HAP-1 (cell line): ENCODE data around the gene IBTK.
A peak's percentile ranks its signal among the peaks of the same experiment; 100 is the strongest.
"Not testable (repeated sequence)": the region's sequence is repeated elsewhere in the genome, so short reads cannot be mapped to it uniquely, and the experiment has no call there.

ENCODE experiments used
- DNase-seq, 2 experiments: peaks; one replicate each; pipeline ENCODE4 v3.0.0-alpha.2; 2016 to 2020; ENCODE audit warnings: low spot score in 2 of 2
- H3K27me3 ChIP-seq: fragments of 250-450 bp; sonication (Bioruptor Pico); 2 replicates; pipeline ENCODE4 v1.5.1; 2020; ENCODE audit warnings: low read depth, mild to moderate bottlenecking, moderate library complexity
- H3K36me3 ChIP-seq: fragments of 250-450 bp; sonication (Bioruptor Pico); replicated peaks from 2 replicates; pipeline ENCODE4 v1.5.1; 2020; ENCODE audit warnings: mild to moderate bottlenecking
- H3K4me1 ChIP-seq: fragments of 250-450 bp; sonication (Bioruptor Pico); 2 replicates; pipeline ENCODE4 v1.5.1; 2020; ENCODE audit warnings: mild to moderate bottlenecking
- H3K4me3 ChIP-seq: fragments of 250-450 bp; sonication (Bioruptor Pico); 2 replicates; pipeline ENCODE4 v1.5.1; 2020; ENCODE audit warnings: mild to moderate bottlenecking, moderate library complexity
- H3K9me3 ChIP-seq: fragments of 250-450 bp; sonication (Bioruptor Pico); 2 replicates; pipeline ENCODE4 v1.5.1; 2020; ENCODE audit warnings: mild to moderate bottlenecking, moderate library complexity
- in situ Hi-C: fragments of 300-500 bp; cut with MboI; formaldehyde crosslinking; loops from 3 replicates; pipeline ENCODE4 v1.14.3; 2020; ENCODE audit warnings: low sequenced_read_pairs, inconsistent platforms, mixed read lengths

IBTK gene

GRCh38 chr6:82247505-82248272 is at the start of gene IBTK:
TSS of gene IBTK (minus strand) at chr6:82247744. CDS start at chr6:82240486, 7,258 bp downstream.
- DNase-seq = peak; percentile 86 to 93
- Histone ChIP-seq H3K4me1 (peaks cover 29% of the 10 kb centered on the region), H3K9me3 (no peaks in the 10 kb centered on the region), H3K36me3 (peaks cover 7% of the 10 kb centered on the region), H3K27me3 (no peaks in the 10 kb centered on the region), H3K4me3 (peak within 1 kb of the TSS; percentile 68)
- in situ Hi-C loops = loop anchor here (10.0 kb wide), 1 partner anchor 807 kb away; no protein-coding TSS in a partner anchor

GRCh38 chr6:82283771-82284410 is 36.3 kb upstream of the IBTK start:
- in situ Hi-C loops = no loop called here
- no peak for DNase-seq
- no peaks in the 10 kb centered on the region for H3K9me3 ChIP-seq
- H3K27me3 ChIP-seq = no peaks in the 10 kb centered on the region; the same call in 1 of the 2 replicates
- no peaks in the 10 kb centered on the region for H3K4me1 ChIP-seq
- no peak overlapping the region for H3K4me3 ChIP-seq
- H3K36me3 ChIP-seq = no peaks in the 10 kb centered on the region

- H3K27me3 ChIP-seq, H3K4me1 ChIP-seq, H3K9me3 ChIP-seq, DNase-seq, in situ Hi-C loops, H3K4me3 ChIP-seq, H3K36me3 ChIP-seq: not testable (repeated sequence)
These were observed 34.0 kb upstream of the IBTK start for GRCh38 chr6:82281550-82281949.

- H3K4me3 ChIP-seq = no peak overlapping the region
- no peaks in the 10 kb centered on the region for H3K27me3 ChIP-seq
- H3K9me3 ChIP-seq = no peaks in the 10 kb centered on the region
- DNase-seq = no peak
- in situ Hi-C loops = loop anchor here (10.0 kb wide), 1 partner anchor 777 kb away; no protein-coding TSS in a partner anchor
- H3K4me1 ChIP-seq = no peaks in the 10 kb centered on the region
- H3K36me3 ChIP-seq = no peaks in the 10 kb centered on the region
These were observed 30.1 kb upstream of the IBTK start for GRCh38 chr6:82277686-82278085.

GRCh38 chr6:82275686-82276085 is 28.1 kb upstream of the IBTK start:
- no peak overlapping the region for H3K4me3 ChIP-seq
- DNase-seq = no peak
- in situ Hi-C loops = loop anchor here (10.0 kb wide), 1 partner anchor 779 kb away; no protein-coding TSS in a partner anchor
- no peaks in the 10 kb centered on the region for H3K4me1 ChIP-seq
- H3K27me3 ChIP-seq = no peaks in the 10 kb centered on the region
- H3K9me3 ChIP-seq = no peaks in the 10 kb centered on the region
- no peaks in the 10 kb centered on the region for H3K36me3 ChIP-seq

- DNase-seq = no peak
- Histone ChIP-seq H3K27me3 (no peaks in the 10 kb centered on the region), H3K36me3 (no peaks in the 10 kb centered on the region), H3K4me1 (no peaks in the 10 kb centered on the region), H3K4me3 (no peak overlapping the region), H3K9me3 (no peaks in the 10 kb centered on the region)
- in situ Hi-C loops = loop anchor here (10.0 to 25.0 kb wide), 2 partner anchors 314 to 782 kb away; no protein-coding TSS in a partner anchor
These were observed 25.8 kb upstream of the IBTK start for GRCh38 chr6:82273295-82273694.

- no peaks in the 10 kb centered on the region for H3K9me3 ChIP-seq
- H3K4me1 ChIP-seq = no peaks in the 10 kb centered on the region
- DNase-seq = peak in 1 of 2 experiments; percentile 72
- H3K4me3 ChIP-seq = no peak overlapping the region
- H3K27me3 ChIP-seq = no peaks in the 10 kb centered on the region
- in situ Hi-C loops = loop anchor here (10.0 to 25.0 kb wide), 2 partner anchors 316 to 784 kb away; no protein-coding TSS in a partner anchor
- H3K36me3 ChIP-seq = no peaks in the 10 kb centered on the region
These were observed 23.5 kb upstream of the IBTK start for GRCh38 chr6:82270881-82271635.

GRCh38 chr6:82268301-82268846 is 20.8 kb upstream of the IBTK start:
- no peaks in the 10 kb centered on the region for H3K4me1 ChIP-seq
- H3K9me3 ChIP-seq = no peaks in the 10 kb centered on the region
- no peak for DNase-seq
- no peaks in the 10 kb centered on the region for H3K36me3 ChIP-seq
- no peak overlapping the region for H3K4me3 ChIP-seq
- H3K27me3 ChIP-seq = no peaks in the 10 kb centered on the region
- in situ Hi-C loops = loop anchor here (25.0 kb wide), 1 partner anchor 319 kb away; no protein-coding TSS in a partner anchor

GRCh38 chr6:82264824-82265223 is 17.3 kb upstream of the IBTK start:
- Histone ChIP-seq H3K36me3 (no peaks in the 10 kb centered on the region), H3K4me3 (no peak overlapping the region), H3K4me1 (peaks cover 3% of the 10 kb centered on the region; the same call in 1 of the 2 replicates), H3K9me3 (no peaks in the 10 kb centered on the region), H3K27me3 (no peaks in the 10 kb centered on the region)
- DNase-seq = peak; percentile 32 to 60
- in situ Hi-C loops = loop anchor here (25.0 kb wide), 1 partner anchor 322 kb away; no protein-coding TSS in a partner anchor

GRCh38 chr6:82264321-82264720 is 16.8 kb upstream of the IBTK start:
- in situ Hi-C loops = loop anchor here (25.0 kb wide), 1 partner anchor 323 kb away; no protein-coding TSS in a partner anchor
- Histone ChIP-seq H3K36me3 (no peaks in the 10 kb centered on the region), H3K27me3 (no peaks in the 10 kb centered on the region), H3K4me1 (peaks cover 3% of the 10 kb centered on the region; the same call in 1 of the 2 replicates), H3K4me3 (no peak overlapping the region), H3K9me3 (no peaks in the 10 kb centered on the region)
- DNase-seq = no peak

GRCh38 chr6:82263916-82264315 is 16.4 kb upstream of the IBTK start:
- in situ Hi-C loops = loop anchor here (25.0 kb wide), 1 partner anchor 323 kb away; no protein-coding TSS in a partner anchor
- H3K4me3 ChIP-seq = no peak overlapping the region
- H3K9me3 ChIP-seq = no peaks in the 10 kb centered on the region
- H3K4me1 ChIP-seq = peaks cover 3% of the 10 kb centered on the region; the same call in 1 of the 2 replicates
- no peak for DNase-seq
- H3K36me3 ChIP-seq = no peaks in the 10 kb centered on the region
- no peaks in the 10 kb centered on the region for H3K27me3 ChIP-seq

GRCh38 chr6:82260997-82261732 is 13.6 kb upstream of the IBTK start:
- in situ Hi-C loops = loop anchor here (25.0 kb wide), 1 partner anchor 326 kb away; no protein-coding TSS in a partner anchor
- H3K27me3 ChIP-seq = no peaks in the 10 kb centered on the region
- DNase-seq = no peak
- H3K4me1 ChIP-seq = peaks cover 3% of the 10 kb centered on the region; the same call in 1 of the 2 replicates
- H3K36me3 ChIP-seq = no peaks in the 10 kb centered on the region
- no peaks in the 10 kb centered on the region for H3K9me3 ChIP-seq
- H3K4me3 ChIP-seq = no peak overlapping the region
